Smooth muscle cell (in vitro differentiated cells): ENCODE results near the gene CCT8L2. TPM values are rescaled to one million over a fixed set of nuclear protein-coding genes. Genes with fewer than 3 reads are reported as not detected.
"Not testable (repeated sequence)": the region's sequence is repeated elsewhere in the genome, so short reads cannot be mapped to it uniquely, and the experiment has no call there.

Source experiments
- DNase-seq: peaks from one replicate; lab custom pipeline; 2025; ENCODE audit not compliant: unreplicated experiment; lab: John Stamatoyannopoulos, UW
- H2AFZ ChIP-seq: fragments of 200-600 bp; sonication (generic); 2 replicates; pipeline ENCODE4 v1.6.0; 2016; ENCODE audit warnings: antibody characterized with exemption, low read depth, mild to moderate bottlenecking
- H3F3A ChIP-seq: fragments of 200-600 bp; sonication (generic); 2 replicates; pipeline ENCODE4 v1.6.0; 2017; ENCODE audit warnings: antibody characterized with exemption, low read depth
- H3K27ac ChIP-seq: fragments of 200-600 bp; sonication (generic); 2 replicates; pipeline ENCODE4 v1.5.1; 2016; ENCODE audit warnings: low read depth, mild to moderate bottlenecking
- H3K27me3 ChIP-seq: fragments of 200-600 bp; sonication (generic); 2 replicates; pipeline ENCODE4 v1.6.1; 2016; ENCODE audit warnings: low read depth, mild to moderate bottlenecking
- H3K36me3 ChIP-seq: fragments of 200-600 bp; sonication (generic); 2 replicates; pipeline ENCODE4 v1.5.1; 2016; ENCODE audit warnings: low read depth
- H3K4me1 ChIP-seq: fragments of 200-600 bp; sonication (generic); 2 replicates; pipeline ENCODE4 v1.5.1; 2016; ENCODE audit warnings: low read depth
- H3K4me2 ChIP-seq: fragments of 200-600 bp; sonication (generic); 2 replicates; pipeline ENCODE4 v1.6.0; 2016; ENCODE audit warnings: mild to moderate bottlenecking
- H3K4me3 ChIP-seq: fragments of 200-600 bp; sonication (generic); 2 replicates; pipeline ENCODE4 v1.5.1; 2016; ENCODE audit warnings: mild to moderate bottlenecking
- H3K79me2 ChIP-seq: fragments of 200-600 bp; sonication (generic); 2 replicates; pipeline ENCODE4 v1.6.0; 2016; ENCODE audit warnings: low read depth, mild to moderate bottlenecking
- H3K9ac ChIP-seq: fragments of 200-600 bp; sonication (generic); 2 replicates; pipeline ENCODE4 v1.6.0; 2016; ENCODE audit warnings: low read depth
- H3K9me3 ChIP-seq: fragments of 200-600 bp; sonication (generic); replicated peaks from 2 replicates; pipeline ENCODE4 v1.5.1; 2016; ENCODE audit warnings: low read depth
- H4K20me1 ChIP-seq: fragments of 200-600 bp; sonication (generic); 2 replicates; pipeline ENCODE4 v1.6.0; 2016; ENCODE audit warnings: low read depth
- WGBS: methylation state at CpG from one replicate; pipeline ENCODE4 v1.1.7; 2016; ENCODE audit warnings: low lambda C conversion rate; 5-methylcytosine and 5-hydroxymethylcytosine counted together
- polyA plus RNA-seq: library from polyadenylated mRNA; unstranded; fragments of >200 nt; fragmentation: Nextera tagmentation; extraction: Ambion mirVana; gene quantifications from 2 replicates; pipeline ENCODE4 v1.2.1, GENCODE V29; 2016
- total RNA-seq: library from RNA; depleted of rRNA; stranded (reverse); fragments of >200 nt; gene quantifications from 2 replicates; pipeline ENCODE4 v1.2.3, GENCODE V29; 2014
- TF ChIP-seq, protein P1 (sequence below): fragments of 200-600 bp; sonication (generic); IDR thresholded peaks from 2 replicates; pipeline ENCODE4 v1.5.1; 2017; ENCODE audit warnings: borderline replicate concordance, mild to moderate bottlenecking, antibody characterized with exemption; ENCODE audit not compliant: insufficient read depth, poor library complexity, severe bottlenecking

CCT8L2 gene
- total and polyA plus RNA-seq, 2 experiments from 2014 or later = not detected

DNA sequence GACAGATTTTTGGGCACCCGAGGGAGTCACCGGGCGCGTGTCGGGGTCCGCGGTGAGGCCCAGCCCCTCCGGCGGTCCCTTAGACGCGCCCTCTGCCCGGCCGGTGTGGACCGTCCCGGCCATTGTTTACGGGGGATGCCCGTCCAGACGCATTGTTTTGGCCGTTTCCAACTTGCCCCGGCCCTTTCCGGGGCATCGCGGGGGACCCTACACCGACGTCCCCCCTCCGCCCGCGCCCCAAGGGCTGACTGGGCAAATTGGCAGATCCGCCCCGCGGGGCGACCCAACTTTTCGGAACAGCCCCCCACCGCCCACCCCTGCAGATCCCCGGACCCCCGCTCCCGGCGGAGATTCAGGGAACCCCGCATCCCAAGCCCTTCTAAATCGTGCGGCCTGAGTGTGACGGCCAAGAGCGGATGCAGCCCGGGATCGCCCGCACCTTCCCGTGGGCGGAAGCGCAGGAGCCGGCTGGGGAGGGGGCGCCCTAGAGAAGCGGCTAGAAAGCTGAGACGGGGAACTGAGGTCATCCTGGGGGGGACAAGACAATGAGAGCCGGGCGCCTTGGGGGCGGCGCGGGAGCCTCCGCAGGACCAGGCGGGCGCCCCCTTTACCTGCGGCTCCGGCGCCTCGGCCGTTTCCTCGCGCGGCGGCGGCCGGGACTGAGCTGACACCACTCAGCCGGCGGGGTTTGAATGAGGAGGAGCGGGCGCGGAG, 17.1 kb upstream of the CCT8L2 start:
- no peaks in the 10 kb centered on the region for H3K4me1 ChIP-seq
- no peaks in the 10 kb centered on the region for H3K79me2 ChIP-seq
- no peaks in the 10 kb centered on the region for H4K20me1 ChIP-seq
- no peak overlapping the region for H3K4me2 ChIP-seq
- H3F3A ChIP-seq = no peaks in the 10 kb centered on the region
- H3K27ac ChIP-seq = no peak overlapping the region
- no peak for DNase-seq
- H3K9ac ChIP-seq = no peak overlapping the region
- H3K9me3 ChIP-seq = no peaks in the 10 kb centered on the region
- no peak overlapping the region for H3K4me3 ChIP-seq
- H3K36me3 ChIP-seq = no peaks in the 10 kb centered on the region
- no peaks in the 10 kb centered on the region for H3K27me3 ChIP-seq
- TF ChIP-seq, protein P1, sequence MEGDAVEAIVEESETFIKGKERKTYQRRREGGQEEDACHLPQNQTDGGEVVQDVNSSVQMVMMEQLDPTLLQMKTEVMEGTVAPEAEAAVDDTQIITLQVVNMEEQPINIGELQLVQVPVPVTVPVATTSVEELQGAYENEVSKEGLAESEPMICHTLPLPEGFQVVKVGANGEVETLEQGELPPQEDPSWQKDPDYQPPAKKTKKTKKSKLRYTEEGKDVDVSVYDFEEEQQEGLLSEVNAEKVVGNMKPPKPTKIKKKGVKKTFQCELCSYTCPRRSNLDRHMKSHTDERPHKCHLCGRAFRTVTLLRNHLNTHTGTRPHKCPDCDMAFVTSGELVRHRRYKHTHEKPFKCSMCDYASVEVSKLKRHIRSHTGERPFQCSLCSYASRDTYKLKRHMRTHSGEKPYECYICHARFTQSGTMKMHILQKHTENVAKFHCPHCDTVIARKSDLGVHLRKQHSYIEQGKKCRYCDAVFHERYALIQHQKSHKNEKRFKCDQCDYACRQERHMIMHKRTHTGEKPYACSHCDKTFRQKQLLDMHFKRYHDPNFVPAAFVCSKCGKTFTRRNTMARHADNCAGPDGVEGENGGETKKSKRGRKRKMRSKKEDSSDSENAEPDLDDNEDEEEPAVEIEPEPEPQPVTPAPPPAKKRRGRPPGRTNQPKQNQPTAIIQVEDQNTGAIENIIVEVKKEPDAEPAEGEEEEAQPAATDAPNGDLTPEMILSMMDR = no peak
- WGBS = 95% methylated on average over 46 of the region's 77 CpGs
- H2AFZ ChIP-seq = no peak overlapping the region

DNA sequence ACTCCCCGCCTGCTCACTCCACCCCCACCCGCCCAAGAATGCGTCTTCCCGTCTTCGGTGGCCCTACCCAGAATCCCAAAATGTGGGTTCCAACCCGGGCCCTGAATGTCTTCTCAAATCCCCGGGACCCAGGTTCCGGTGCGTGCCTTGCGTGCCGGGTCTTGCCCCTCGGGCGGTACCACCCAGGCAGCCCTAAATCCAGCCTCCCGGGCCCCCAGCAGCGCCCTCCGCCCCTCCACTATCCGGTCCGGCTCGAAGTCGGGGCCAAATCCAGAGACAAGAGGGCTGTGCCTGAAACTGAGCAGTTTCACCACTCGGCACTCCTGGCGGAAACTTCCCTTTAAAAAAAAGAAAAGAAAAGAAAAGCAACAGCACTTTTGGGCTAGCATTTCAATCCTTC, 16.3 kb upstream of the CCT8L2 start:
- Histone ChIP-seq H3K36me3 (no peaks in the 10 kb centered on the region), H3F3A (no peaks in the 10 kb centered on the region), H3K4me2 (no peak overlapping the region), H2AFZ (no peak overlapping the region), H3K4me3 (no peak overlapping the region), H3K27ac (no peak overlapping the region), H3K4me1 (no peaks in the 10 kb centered on the region), H3K27me3 (no peaks in the 10 kb centered on the region), H3K9ac (no peak overlapping the region), H4K20me1 (no peaks in the 10 kb centered on the region), H3K79me2 (no peaks in the 10 kb centered on the region), H3K9me3 (no peaks in the 10 kb centered on the region)
- TF ChIP-seq, protein P1 = no peak
- WGBS = 91% methylated on average over 8 of the region's 22 CpGs
- DNase-seq = no peak

DNA sequence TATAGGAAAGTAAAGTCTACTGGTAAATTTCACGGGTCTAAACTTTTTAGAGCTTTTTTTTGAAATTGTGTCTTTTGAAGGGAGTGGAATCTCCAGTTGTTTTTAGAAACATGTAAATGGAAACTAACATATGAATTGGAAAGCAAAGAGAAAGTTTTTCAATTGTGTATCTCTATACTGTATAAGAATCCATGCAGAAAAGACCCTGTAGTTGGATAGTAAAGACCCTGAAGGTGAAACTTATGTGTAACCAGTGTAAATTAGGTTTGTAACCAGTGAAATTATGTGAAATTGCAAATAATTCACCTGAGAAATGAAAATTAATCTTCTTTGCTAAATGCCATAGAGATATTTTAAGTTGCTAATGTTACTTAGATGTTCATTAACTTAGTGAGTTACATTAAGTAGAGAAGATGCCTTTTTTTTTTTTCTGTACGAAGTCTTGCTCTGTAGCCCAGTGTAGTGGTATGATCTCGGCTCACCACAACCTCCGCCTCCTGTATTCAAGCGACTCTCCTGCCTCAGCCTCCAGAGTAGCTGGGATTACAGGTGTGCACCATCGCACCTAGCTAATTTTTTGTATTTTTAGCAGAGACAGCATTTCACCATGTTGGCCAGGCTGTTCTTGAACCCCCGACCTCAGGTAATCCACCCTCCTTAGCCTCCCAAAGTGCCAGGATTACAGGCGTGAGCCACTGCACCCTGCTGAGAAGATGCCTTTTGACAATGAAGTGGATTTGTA, 11.8 kb upstream of the CCT8L2 start:
- not testable (repeated sequence) for H3K9me3 ChIP-seq, H3K27ac ChIP-seq, H3K4me2 ChIP-seq, H3K4me3 ChIP-seq, H3K4me1 ChIP-seq, H2AFZ ChIP-seq, H4K20me1 ChIP-seq, H3K27me3 ChIP-seq, H3K9ac ChIP-seq, H3K36me3 ChIP-seq, DNase-seq, H3K79me2 ChIP-seq, H3F3A ChIP-seq
- WGBS = 77% methylated on average over 8 of the region's 8 CpGs

DNA sequence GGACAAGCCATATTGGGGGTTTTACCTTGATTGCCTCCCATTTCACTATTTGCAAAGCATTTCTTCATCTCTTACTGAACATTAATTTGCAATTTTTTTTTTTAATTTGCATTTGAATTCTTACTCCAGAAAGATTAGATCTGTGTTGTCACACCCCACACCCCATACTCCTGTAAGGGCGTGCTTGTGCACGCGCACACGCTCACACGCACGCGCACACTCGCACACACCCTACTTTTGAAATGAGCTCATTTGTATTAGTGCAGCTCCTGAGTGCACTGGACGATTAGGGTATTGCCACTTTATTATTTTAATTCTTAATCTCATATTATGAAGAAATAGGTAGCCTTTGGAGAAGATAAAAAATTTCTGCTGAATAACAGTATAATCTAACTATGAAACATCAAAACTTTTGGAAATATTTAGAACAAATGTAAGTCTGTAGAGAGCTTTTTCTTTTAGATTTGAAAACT, 11.2 kb upstream of the CCT8L2 start:
- H3K4me3 ChIP-seq, H3K79me2 ChIP-seq, H3K27me3 ChIP-seq, H3K4me2 ChIP-seq, H3K9ac ChIP-seq, H3K36me3 ChIP-seq, DNase-seq, H3K4me1 ChIP-seq, H3K9me3 ChIP-seq, H3K27ac ChIP-seq, H3F3A ChIP-seq, H2AFZ ChIP-seq, H4K20me1 ChIP-seq: not testable (repeated sequence)
- 78% methylated on average over 6 of the region's 9 CpGs for WGBS
